ENCODE measurements around the gene C12orf43. TPM values are rescaled to one million over a fixed set of nuclear protein-coding genes. Genes with fewer than 3 reads are reported as not detected.

Gene C12orf43, protein sequence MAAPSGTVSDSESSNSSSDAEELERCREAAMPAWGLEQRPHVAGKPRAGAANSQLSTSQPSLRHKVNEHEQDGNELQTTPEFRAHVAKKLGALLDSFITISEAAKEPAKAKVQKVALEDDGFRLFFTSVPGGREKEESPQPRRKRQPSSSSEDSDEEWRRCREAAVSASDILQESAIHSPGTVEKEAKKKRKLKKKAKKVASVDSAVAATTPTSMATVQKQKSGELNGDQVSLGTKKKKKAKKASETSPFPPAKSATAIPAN
- total RNA-seq, result 18.8 and 18.9 TPM in 2 replicates

GRCh38 chr12:121015825-121016766 is at the start of gene C12orf43:
TSS of gene C12orf43 (minus strand) at chr12:121016487. CDS start at chr12:121016474, 13 bp downstream.

GRCh38 chr12:121038861-121039668 is 22.8 kb upstream of the C12orf43 start, which contains the start of gene OASL:
TSS of gene OASL (minus strand) at chr12:121039246. CDS start at chr12:121038971, 275 bp downstream.

GRCh38 chr12:120978296-120979219 is 37.7 kb downstream of the C12orf43 start, which contains the start of gene HNF1A:
TSS of gene HNF1A (plus strand) at chr12:120978543. CDS start at chr12:120978769, 226 bp downstream.

Other genes with a start within 250 kb of the C12orf43 start
- gene SPPL3, start 112.1 kb downstream of the C12orf43 start, total RNA-seq, result 4.4 and 7.6 TPM in 2 replicates
- not detected in 2 replicates for gene HNF1A, start 37.9 kb downstream of the C12orf43 start, total RNA-seq
- 0.19 and 0.36 TPM in 2 replicates for gene OASL, start 22.8 kb upstream of the C12orf43 start, total RNA-seq
- gene P2RX7, start 116.4 kb upstream of the C12orf43 start, total RNA-seq, result 0.72 and 0.75 TPM in 2 replicates
- 20.8 and 22.6 TPM in 2 replicates for gene P2RX4, start 193.6 kb upstream of the C12orf43 start, total RNA-seq

Measured in endothelial cell of coronary artery (primary cell).